HG03342 (cell line): ENCODE measurements around the gene NUBP1.
"Not testable (repeated sequence)": the region's sequence is repeated elsewhere in the genome, so short reads cannot be mapped to it uniquely, and the experiment has no call there.

ENCODE experiments used
- ATAC-seq: cut with Tn5 transposase; IDR thresholded peaks from one replicate; pipeline ENCODE4 v1.9.1; 2021; ENCODE audit warnings: mild to moderate bottlenecking, moderate library complexity; ENCODE audit not compliant: unreplicated experiment

The NUBP1 gene

DNA sequence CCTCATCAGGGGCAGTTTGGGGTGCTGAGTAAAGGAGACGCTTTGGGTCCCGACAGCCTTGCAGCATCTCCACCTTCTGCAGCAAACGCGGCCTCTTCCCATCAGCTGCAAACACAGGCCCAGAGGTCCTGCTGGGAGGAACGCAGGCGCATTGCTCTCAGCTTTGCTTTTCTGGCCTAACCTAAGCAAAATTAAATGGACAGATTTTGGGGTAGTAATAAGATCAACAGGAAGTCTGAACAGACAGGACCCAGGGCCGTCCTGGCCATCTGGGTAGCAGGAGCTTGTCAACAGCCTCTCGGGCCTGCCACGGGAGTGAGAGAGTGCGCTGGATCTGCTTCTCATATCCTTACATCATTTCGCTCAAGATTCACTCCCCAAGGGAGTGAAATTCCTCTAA is 7.2 kb downstream of the NUBP1 start:
- ATAC-seq: no peak

DNA sequence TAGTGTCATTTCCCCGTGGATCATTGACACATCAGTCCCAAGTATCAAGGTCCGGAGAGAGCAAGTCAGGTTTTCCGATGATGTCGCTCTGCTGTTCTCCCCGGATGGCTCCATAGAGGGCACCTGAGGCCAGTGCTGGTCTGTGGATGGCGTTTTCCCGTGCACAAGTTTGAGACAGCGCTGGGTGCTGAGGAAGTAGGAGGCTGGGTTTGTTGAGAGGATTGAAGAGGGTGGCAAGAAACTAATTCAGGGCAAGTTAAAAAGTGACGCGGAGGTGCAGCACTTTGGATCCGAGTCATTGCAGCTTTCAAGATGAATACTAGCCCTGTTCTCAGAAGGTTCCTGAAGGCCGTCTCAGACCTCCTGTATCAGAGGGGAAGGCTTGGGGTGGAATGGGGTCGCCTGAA is 7.7 kb downstream of the NUBP1 start:
- no peak for ATAC-seq

GRCh38 chr16:10752843-10753523 is 9.3 kb downstream of the NUBP1 start:
- ATAC-seq: peak; percentile 53

DNA sequence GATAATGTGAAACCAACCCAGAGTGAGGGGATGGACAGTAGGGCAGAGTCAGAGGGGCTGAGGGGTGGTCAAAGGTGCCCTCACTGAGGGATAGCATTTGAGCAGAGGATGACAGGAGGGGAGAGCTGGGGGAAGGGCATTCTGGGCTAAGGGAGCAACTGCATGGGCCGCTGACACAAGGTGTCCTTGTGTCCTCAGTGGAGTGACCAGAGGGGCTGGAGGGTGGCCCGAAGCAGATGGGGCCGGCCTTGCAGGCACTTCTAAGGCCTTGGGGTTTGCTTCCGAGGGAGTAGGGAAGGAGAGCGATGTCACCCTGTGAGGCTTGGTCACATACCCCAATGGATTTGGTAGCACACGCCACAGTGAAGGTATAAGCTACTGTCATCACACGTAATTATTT is 10.0 kb downstream of the NUBP1 start:
- no peak for ATAC-seq

- ATAC-seq: no peak
Measured at GRCh38 chr16:10754941-10755340, 11.3 kb downstream of the NUBP1 start.

- no peak for ATAC-seq
Measured at GRCh38 chr16:10756574-10756973, 12.9 kb downstream of the NUBP1 start.

DNA sequence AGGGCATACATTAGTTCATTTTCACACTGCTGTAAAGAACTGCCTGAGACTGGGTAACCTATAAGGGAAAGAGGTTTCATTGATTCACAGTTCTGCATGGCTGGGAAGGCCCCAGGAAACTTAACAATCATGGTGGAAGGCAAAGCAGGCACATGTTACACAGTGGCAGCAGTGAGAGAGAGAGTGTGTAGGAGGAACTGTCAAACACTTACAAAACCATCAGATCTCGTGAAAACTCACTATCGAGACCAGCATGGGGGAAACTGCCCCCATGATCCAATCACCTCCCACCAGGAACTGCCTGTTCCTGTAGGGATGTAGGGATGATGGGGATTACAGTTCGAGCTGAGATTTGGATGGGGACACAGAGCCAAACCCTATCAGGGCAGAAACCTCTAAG is 17.2 kb downstream of the NUBP1 start:
- no peak for ATAC-seq

DNA sequence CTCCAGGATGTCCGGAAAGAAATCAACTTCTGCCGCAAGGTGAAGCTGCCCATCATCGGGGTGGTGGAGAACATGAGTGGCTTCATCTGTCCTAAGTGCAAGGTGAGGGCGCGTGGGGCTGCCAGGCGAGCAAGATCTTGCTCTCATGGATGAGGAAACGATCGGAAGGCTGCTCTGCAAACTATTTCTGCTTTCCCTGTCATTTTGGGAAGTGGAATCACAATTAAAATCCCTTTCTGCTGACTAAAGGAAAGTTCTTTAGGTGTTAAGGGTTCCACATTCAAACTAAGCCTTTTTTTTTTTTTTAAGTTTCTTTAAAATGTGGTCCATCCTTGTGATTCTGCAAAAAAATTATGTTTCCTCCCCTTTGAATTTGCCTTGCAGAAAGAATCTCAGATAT is 17.7 kb downstream of the NUBP1 start:
- no peak for ATAC-seq

DNA sequence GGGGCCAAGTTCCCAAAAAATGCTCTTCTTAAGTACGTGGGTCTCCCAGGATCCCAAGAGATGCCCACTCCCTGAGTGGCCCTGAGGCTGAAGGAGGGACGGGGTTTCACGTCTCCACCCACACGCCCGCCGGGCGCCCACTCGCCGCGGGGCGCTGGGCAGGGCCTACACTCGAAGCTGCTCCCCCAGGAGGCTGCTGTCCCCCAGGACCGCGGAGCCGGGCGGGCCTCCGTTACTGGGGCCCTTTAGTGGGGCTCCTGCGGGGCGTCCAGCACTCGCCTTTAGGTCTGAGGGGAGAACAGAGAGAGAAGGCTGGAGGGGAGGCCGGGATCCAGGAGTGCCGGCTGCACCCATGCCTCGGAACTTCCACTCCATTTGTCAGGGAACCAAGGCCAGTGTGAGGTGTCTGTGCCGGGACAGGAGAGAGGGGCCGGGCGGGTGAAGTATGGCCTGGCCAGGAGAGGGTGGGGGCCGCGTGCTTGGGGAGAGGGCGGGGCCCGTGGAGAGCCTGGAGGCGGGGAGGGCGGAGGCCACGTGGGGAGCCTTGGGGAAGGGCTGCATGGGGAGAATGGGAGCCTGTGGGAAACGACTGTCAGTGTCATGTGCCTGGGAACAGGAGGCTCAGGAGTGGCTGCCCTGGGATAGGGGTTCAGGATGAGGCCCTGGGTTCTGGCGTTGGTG is 18.8 kb downstream of the NUBP1 start:
- no peak for ATAC-seq

GRCh38 chr16:10763456-10763855 is 19.8 kb downstream of the NUBP1 start:
- no peak for ATAC-seq

- no peak for ATAC-seq
Measured at GRCh38 chr16:10765772-10766171, 22.1 kb downstream of the NUBP1 start.

DNA sequence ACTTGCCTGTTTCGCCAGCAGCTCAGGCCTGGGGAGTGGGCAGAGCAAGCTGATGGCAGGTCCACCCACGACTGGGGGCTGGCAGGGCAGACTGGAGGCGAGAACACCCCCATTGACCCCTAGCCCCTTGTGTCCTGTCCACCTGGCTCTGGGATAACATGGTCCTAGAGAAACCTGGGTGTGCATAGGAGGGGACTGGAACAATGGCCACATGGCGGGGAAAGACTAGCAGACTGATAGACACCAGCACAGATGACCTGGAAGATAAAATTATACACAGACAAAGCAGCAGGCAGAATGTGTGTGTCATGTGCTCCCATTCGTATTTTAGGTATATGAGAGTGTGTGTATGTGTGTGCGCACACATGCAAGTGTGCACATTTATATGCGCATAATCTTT is 23.5 kb downstream of the NUBP1 start:
- no peak for ATAC-seq

DNA sequence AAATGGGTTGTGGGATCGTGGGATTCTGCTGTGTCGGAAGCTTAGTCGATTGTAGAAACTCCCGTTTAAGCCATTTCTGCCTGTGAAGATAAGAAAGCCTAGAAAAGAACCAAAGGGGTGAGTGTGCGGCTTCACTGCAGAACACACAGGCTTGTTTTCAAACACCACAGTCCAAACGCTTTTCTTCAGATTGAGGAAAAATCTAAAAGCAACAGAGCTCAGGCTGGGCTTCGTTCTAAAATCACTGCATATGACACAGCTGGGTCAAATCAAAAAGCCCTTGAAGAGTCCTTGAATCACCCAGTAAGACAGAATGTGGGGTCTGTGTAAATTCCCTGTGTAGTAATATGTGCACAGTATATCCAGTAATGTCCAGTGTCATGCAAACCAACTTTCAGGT is 25.7 kb downstream of the NUBP1 start:
- ATAC-seq: no peak

DNA sequence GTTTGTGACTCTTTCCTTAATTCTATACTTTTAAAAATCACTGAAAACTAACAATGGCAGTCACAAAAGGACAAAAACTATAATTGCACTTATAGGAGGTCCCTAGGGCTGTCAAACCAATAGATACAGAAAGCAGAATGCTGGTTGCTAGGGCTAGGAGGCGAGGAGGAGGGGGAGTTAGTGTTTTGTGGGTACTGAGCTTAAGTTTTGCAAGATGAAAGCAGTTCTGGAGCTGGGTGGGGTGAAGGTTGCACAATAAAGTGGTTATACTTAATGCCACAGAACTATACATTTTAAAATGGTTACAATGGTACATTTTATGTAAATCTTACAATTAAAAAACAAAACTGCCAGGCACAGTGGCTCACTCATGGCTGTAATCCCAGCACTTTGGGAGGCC is 27.3 kb downstream of the NUBP1 start:
- no peak for ATAC-seq

DNA sequence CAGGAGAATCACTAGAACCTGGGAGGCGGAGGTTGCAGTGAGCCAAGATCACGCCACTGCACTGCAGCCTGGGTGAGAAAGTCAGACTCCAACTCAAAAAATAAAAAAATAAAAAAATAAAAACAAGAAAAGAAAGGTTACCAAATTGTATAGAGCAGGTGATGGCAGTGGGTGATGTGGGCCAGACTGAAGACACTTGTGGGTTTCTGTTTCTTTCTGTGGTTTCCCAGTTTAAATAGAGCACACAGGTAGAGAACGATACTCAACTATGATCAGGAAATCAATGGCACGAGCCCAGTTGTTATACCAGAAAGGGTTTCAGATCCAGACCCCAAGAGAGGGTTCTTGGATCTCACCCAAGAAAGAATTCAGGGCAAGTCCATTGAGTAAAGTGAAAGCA is 32.6 kb downstream of the NUBP1 start:
- ATAC-seq: peak; percentile 62

DNA sequence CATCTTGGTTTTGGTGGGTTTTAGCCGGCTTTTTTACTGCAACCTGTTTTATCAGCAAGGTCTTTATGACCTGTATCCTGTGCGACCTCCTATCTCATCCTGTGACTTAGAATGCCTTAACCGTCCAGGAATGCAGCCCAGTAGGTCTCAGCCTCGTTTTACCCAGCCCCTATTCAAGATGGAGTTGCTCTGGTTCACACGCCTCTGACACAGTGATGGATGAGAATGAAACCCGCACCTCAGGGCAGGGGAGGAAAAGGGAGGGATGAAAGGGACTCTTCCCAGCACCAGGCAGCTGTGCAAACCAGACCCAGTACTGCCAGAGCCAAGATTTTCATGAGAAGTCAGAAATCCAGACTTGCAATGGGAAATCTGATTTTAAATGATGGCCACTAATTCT is 33.3 kb downstream of the NUBP1 start:
- ATAC-seq: not testable (repeated sequence)

DNA sequence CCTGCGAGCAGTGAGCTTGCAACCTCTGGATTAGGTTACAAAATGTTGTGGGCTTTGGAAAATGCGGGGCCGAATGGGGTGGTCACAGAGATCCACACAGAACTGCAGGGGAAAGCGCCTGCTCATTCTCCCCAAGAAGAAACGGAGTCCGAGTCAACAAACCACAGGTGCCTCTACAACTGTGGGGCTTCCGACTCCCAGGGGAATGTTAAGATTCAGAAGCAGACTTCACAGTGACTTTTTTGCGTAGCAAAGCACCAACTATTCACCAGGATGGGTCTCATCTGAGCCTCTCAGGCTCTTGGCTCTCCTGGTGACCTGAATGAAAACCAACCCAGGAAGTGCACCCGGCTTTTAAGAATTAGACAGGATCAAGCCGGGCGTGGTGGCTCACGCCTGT is 33.7 kb downstream of the NUBP1 start:
- ATAC-seq: no peak

- ATAC-seq: not testable (repeated sequence)
Measured at GRCh38 chr16:10779908-10780307, 36.3 kb downstream of the NUBP1 start.

DNA sequence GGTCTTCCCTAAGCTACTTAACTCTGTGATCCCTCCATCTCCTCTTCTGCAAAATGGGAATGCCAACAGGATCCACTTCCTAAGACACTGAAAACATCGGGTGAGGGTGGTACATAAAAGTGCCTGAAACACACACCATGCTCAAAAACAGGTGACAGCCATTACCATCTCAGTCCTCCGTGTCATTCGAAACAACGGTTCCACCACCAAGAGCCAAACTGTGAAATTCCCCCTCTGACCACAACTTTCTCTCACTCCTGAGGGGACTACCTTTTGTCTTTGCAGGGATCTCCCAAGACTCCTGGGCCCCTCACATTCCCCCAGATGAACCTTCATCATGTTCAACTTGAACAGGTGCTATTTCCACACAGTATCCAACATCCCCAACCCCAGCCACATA is 37.0 kb downstream of the NUBP1 start:
- ATAC-seq: no peak

DNA sequence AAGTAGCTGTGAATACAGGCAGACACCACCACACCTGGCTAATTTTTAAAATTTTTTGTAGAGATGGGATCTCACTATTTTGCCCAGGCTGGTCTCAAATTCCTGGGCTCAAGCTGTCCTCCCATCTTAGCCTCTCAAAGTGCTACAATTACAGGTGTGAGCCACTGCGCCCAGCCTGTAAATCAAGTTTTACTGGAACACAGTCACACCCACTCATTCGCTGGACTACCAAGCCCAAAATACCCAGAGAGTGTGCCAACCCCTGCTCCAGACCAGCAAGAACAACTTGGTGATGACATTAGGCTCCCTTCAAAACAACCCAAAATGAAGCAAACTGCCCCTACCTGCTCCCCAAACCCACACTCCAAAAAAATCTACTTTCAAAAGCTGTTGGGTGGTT is 39.0 kb downstream of the NUBP1 start:
- ATAC-seq: no peak

- ATAC-seq: no peak
Measured at GRCh38 chr16:10787304-10787703, 43.7 kb downstream of the NUBP1 start.

GRCh38 chr16:10788630-10789029 is 45.0 kb downstream of the NUBP1 start:
- ATAC-seq: not testable (repeated sequence)

DNA sequence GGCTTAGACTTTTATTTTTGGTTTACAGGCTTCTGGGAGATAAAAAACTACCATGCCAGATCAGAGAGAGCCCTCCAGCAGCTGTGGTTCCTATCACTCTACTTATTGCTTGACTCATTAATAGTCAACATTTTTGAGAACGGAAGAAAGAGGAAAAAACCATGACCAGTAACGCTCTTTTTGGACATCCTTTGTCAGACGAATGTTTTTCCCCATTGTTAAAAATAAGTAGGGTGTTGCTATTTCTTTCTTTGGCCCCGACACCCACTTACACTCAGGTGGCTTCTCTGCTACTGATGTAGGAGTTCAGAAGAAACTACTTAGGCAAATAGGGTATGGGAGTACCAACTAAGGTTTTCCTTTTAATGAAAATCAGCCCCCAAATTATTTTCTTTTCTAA is 47.4 kb downstream of the NUBP1 start:
- no peak for ATAC-seq
